Sigmoid colon (tissue), 7 donors: ENCODE data around the gene BIRC7. TPM values are rescaled to one million over a fixed set of nuclear protein-coding genes. Genes with fewer than 3 reads are reported as not detected.
A peak's percentile ranks its signal among the peaks of the same experiment; 100 is the strongest.

ENCODE experiments used
- DNase-seq: peaks from one replicate; pipeline ENCODE4 v3.0.0-alpha.2; 2019
- H3K27ac ChIP-seq, 4 donors: fragments of 200-600 bp; sonication (generic); one replicate each; pipeline ENCODE4 v1.5.1; 2016 to 2019; ENCODE audit warnings: mild to moderate bottlenecking in 1 of 4
- H3K27me3 ChIP-seq, 3 donors: fragments of 200-600 bp; sonication (generic); one replicate each; pipeline ENCODE4 v1.5.1; 2019; ENCODE audit warnings: mild to moderate bottlenecking in 1 of 3
- H3K36me3 ChIP-seq, 4 donors: fragments of 200-600 bp; sonication (generic); one replicate each; pipeline ENCODE4 v1.5.1; 2016 to 2019
- H3K4me1 ChIP-seq, 4 donors: fragments of 200-600 bp; sonication (generic); one replicate each; pipeline ENCODE4 v1.5.1; 2017 to 2019
- H3K4me3 ChIP-seq, 4 donors: fragments of 200-600 bp; sonication (generic); one replicate each; pipeline ENCODE4 v1.5.1; 2017 to 2019; ENCODE audit warnings: mild to moderate bottlenecking in 2 of 4, moderate library complexity in 1 of 4
- H3K9me3 ChIP-seq, 4 donors: fragments of 200-600 bp in 3 of 4; sonication (generic) in 3 of 4; one replicate each; pipeline versions ENCODE4 v1.5.1 to v1.6.1; 2013 to 2019
- EP300 ChIP-seq, 4 donors: sonication (generic); formaldehyde crosslinking; IDR thresholded peaks; one replicate each; pipeline ENCODE4 v1.6.1; 2017; ENCODE audit warnings: antibody characterized with exemption in 4 of 4
- POLR2A ChIP-seq, 2 donors: fragments of 450-650 bp; IDR thresholded peaks; one replicate each; pipeline ENCODE4 v1.6.1; 2016; ENCODE audit warnings: antibody characterized with exemption in 2 of 2, mild to moderate bottlenecking in 2 of 2, moderate library complexity in 2 of 2
- POLR2AphosphoS5 ChIP-seq, 4 donors: sonication (generic); formaldehyde crosslinking; IDR thresholded peaks; one replicate each; pipeline ENCODE4 v1.6.1; 2017; ENCODE audit warnings: antibody characterized with exemption in 4 of 4
- WGBS, 2 donors: extraction: QIAGEN DNeasy Blood & Tissue Kit; methylation state at CpG; one replicate each; pipeline ENCODE4 v1.1.7; 2013; 5-methylcytosine and 5-hydroxymethylcytosine counted together
- intact Hi-C: fragments of 100-400 bp; cut with DNase I; formaldehyde crosslinking; loops from one replicate; pipeline ENCODE4 v1.15.1; 2023
- polyA plus RNA-seq, 3 donors: library from polyadenylated mRNA; stranded (reverse); fragments of 200-250 nt; gene quantifications; one replicate each; pipeline ENCODE4 v1.2.3, GENCODE V29; 2013
- total RNA-seq, 4 donors: library from RNA; depleted of rRNA; stranded (reverse); fragments of >200 nt; gene quantifications; one replicate each; pipeline ENCODE4 v1.1.0, GENCODE V29; 2016
- TF ChIP-seq, protein P1 (sequence below), 4 experiments: fragments of 450-650 bp in 3 of 4; fragments of 200-600 bp in 1 of 4; IDR thresholded peaks; one replicate each; pipeline ENCODE4 v1.5.1; 2016 to 2019; ENCODE audit warnings: antibody characterized with exemption in 4 of 4, mild to moderate bottlenecking in 3 of 4, moderate library complexity in 2 of 4
- donor health status: healthy with polysubstance abuse.
- donor health status: Bipolar disorder and iron deficiency.
- donor health status: healthy.

BIRC7 gene
- total and polyA plus RNA-seq, 7 donors, result 0.15 to 1.2 (median 0.66) TPM; not detected in 3

DNA sequence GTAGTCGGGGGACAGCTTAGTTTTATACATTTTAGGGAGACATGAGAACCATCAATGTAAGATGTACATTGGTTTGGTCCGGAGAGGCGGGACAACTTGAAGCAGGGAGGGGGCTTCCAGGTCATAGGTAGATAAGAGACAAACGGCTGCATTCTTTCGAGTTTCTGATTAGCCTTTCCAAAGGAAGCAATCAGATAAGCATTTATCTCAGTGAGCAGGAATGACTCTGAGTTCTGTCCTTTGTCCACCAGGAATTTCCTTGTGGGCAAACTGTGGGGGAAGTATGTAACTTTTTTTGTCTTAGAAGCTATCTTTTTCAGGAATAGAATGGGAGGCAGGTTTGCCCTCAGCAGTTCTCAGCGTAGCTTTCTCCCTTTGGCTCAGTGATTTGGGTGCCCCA is 21.2 kb upstream of the BIRC7 start:
- Histone ChIP-seq H3K4me1 (peaks cover 0 to 50% (median 48%) of the 10 kb centered on the region in 4 donors), H3K27me3 (no peaks in the 10 kb centered on the region), H3K4me3 (peak overlapping the region in 2 of 4 donors; percentile 94), H3K27ac (no peak overlapping the region), H3K9me3 (no peaks in the 10 kb centered on the region), H3K36me3 (peaks cover 13 to 51% (median 22%) of the 10 kb centered on the region in 4 donors)
- 66 to 81% methylated on average over 6 of the region's 6 CpGs for WGBS, 2 donors
- no peak for TF ChIP-seq POLR2AphosphoS5 (IDR thresholded peaks at IDR 0.05)
- TF ChIP-seq, protein P1, sequence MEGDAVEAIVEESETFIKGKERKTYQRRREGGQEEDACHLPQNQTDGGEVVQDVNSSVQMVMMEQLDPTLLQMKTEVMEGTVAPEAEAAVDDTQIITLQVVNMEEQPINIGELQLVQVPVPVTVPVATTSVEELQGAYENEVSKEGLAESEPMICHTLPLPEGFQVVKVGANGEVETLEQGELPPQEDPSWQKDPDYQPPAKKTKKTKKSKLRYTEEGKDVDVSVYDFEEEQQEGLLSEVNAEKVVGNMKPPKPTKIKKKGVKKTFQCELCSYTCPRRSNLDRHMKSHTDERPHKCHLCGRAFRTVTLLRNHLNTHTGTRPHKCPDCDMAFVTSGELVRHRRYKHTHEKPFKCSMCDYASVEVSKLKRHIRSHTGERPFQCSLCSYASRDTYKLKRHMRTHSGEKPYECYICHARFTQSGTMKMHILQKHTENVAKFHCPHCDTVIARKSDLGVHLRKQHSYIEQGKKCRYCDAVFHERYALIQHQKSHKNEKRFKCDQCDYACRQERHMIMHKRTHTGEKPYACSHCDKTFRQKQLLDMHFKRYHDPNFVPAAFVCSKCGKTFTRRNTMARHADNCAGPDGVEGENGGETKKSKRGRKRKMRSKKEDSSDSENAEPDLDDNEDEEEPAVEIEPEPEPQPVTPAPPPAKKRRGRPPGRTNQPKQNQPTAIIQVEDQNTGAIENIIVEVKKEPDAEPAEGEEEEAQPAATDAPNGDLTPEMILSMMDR (IDR thresholded peaks at IDR 0.05), result no peak
- TF ChIP-seq EP300 (IDR thresholded peaks at IDR 0.05), result no peak
- TF ChIP-seq POLR2A (IDR thresholded peaks at IDR 0.05), result no peak
- intact Hi-C loops, result loop anchor here (10.0 kb wide), 3 partner anchors 260 to 810 kb away; partner anchors contain the start of genes CABLES2, SAMD10 and SLC17A9
- no peak for DNase-seq

DNA sequence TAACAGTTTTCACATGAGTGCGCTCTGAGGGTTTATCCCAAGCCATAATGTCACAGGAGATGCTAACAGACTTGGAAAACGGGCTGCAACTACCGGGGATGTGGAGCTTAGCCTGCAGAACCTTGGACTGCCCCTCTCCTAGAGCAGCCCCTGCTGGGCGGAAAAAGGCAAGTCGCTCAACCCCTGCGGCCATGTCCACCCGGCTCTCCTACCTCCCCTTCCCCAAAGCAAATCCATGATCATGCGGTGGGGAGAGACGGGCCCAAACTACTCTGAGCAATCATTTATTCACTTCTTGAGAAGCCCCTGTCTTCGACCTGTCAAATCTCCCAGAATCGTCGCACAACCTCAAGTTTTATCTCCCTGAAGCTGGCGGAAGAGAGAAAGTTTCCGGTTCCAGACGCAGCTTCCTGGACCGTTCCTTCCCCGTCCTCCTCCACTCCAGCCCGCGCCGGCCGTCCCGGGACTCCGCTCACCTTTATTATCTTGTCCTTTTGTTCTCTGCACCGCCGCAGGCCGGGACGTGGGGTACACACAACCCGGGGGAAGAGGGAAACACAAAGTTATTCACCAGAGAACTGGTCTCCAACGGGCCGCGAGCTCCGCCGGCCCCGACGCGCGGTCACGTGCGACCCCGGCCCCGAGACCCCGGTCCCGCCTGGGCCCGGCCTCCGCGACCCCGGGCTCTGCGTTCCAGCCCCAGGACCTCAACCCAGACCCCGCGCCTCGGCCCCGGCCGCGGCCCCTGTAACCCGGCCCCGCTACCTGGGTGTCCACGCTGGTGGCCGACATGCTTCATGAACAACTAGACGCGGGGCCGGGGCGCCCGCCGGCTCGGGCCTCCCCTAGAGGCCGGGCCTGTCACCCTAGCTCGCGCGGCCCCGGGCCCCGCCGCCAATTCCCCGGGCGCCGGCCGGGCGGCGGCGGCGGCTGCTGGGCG is 20.3 kb upstream of the BIRC7 start:
- DNase-seq, result no peak
- Histone ChIP-seq H3K36me3 (peaks cover 13 to 42% (median 19%) of the 10 kb centered on the region in 4 donors), H3K9me3 (no peaks in the 10 kb centered on the region), H3K27me3 (no peaks in the 10 kb centered on the region), H3K4me3 (peak overlapping the region; percentile 65 to 94 (median 92)), H3K4me1 (peaks cover 0 to 50% (median 48%) of the 10 kb centered on the region in 4 donors), H3K27ac (peak overlapping the region; percentile 78 to 84 (median 82))
- WGBS, 2 donors, result 2 to 3% methylated on average over 81 of the region's 81 CpGs
- no peak for TF ChIP-seq POLR2AphosphoS5 (IDR thresholded peaks at IDR 0.05)
- TF ChIP-seq, protein P1 (IDR thresholded peaks at IDR 0.05), result no peak
- no peak for TF ChIP-seq POLR2A (IDR thresholded peaks at IDR 0.05)
- TF ChIP-seq EP300 (IDR thresholded peaks at IDR 0.05), result no peak
- intact Hi-C loops, result loop anchor here (2.0 to 10.0 kb wide), 6 partner anchors 57 to 811 kb away; partner anchors contain the start of genes ARFGAP1, CABLES2, SAMD10 and SLC17A9

DNA sequence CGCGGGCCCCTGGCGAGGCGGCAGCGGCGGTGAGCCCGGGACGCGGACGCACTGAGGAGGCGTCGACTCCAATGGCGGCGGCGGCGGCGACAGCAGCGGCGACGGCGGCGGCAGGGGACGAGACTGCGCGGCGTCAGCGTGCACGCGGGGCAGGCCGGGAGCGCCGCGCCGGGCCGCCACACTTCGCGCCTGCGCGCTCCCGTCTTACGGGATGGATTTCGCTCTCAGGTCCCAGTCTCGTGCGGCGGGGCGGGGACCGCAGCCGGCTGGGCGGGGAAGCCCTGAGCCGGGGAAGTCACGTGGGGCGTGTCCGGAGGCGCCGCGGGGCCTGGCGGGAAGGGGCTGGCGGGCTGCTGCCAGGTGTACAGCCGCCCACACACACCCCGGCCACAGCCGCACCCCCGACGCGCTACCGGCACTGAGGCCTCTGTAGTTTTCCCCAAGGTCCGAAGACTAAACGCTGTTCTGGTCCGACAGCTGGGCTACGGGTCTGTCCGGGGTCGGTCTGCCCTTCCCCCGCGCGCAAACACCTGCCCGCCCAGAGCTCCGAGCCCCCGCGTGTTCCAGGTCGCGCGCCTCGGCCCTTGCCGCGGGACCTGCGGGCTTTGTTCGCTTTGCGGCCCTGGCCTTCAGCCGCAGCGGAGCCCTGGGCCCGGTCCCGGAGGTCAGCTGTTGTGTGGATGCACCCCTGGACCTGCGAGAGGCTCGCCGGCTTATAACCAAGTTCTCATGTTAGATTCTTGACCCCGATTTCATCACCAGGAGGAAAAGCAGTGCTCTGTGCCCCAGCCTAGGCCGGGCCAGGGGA is 19.5 kb upstream of the BIRC7 start, which contains the start of gene YTHDF1:
Gene YTHDF1 (minus strand): TSS at position 91 of the 808 bp plus-strand sequence. CDS start 239 bp downstream, outside the sequence.
- H3K36me3 ChIP-seq, result peaks cover 13 to 34% (median 18%) of the 10 kb centered on the region in 4 donors
- H3K4me3 ChIP-seq, result peak within 1 kb of the TSS; percentile 65 to 94 (median 92)
- DNase-seq, result peak; percentile 98
- 1% methylated on average over 96 of the region's 96 CpGs for WGBS, 2 donors
- peak; percentile 29 to 85 (median 70) for TF ChIP-seq POLR2AphosphoS5 (IDR thresholded peaks at IDR 0.05)
- TF ChIP-seq, protein P1 (IDR thresholded peaks at IDR 0.05), result no peak
- peak in 1 of 4 donors; percentile 57 for TF ChIP-seq EP300 (IDR thresholded peaks at IDR 0.05)
- TF ChIP-seq POLR2A (IDR thresholded peaks at IDR 0.05), result peak in 1 of 2 donors; percentile 43
- H3K4me1 ChIP-seq, result peaks cover 0 to 49% (median 43%) of the 10 kb centered on the region in 4 donors
- intact Hi-C loops, result loop anchor here (2.0 to 10.0 kb wide), 6 partner anchors 57 to 811 kb away; partner anchors contain the start of genes ARFGAP1, CABLES2, SAMD10 and SLC17A9
- H3K27ac ChIP-seq, result peak within 1 kb of the TSS; percentile 78 to 84 (median 82)
- no peaks in the 10 kb centered on the region for H3K27me3 ChIP-seq
- H3K9me3 ChIP-seq, result no peaks in the 10 kb centered on the region

DNA sequence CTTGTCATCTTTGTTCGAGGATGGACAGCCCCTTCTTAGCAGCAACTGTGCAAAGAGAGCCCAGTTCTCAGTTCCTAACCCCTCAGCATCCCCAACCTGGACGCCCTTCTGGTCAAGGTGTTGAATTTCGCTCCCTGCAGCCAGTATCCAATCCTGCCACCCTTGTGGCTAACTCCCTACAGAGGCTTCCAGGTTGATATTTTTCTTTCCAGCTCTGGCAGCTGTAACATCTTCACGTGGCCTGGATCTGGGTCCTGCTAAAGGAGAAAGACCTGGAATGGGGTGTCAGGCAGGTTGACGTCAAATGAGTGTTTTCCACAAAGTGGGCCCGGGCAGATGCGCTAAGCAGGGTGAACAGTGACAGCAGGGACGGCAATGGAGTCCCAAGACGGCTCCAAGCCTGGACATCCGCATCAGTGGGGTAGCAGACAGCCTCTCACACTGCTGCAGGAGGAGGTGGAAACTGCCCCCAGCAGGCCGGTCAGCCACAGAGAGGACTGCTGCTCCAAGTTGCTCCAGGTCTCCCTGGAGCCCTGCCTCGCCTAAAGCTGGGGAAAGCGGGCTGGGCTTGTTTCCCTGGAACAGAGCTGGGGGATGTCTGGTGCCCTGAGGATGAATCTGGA is 18.7 kb upstream of the BIRC7 start:
- Histone ChIP-seq H3K27ac (peak overlapping the region; percentile 78 to 84 (median 82)), H3K4me3 (peak overlapping the region; percentile 65 to 94 (median 92)), H3K36me3 (peaks cover 13 to 27% (median 15%) of the 10 kb centered on the region in 4 donors), H3K4me1 (peaks cover 0 to 42% (median 36%) of the 10 kb centered on the region in 4 donors), H3K27me3 (no peaks in the 10 kb centered on the region), H3K9me3 (no peaks in the 10 kb centered on the region)
- WGBS, 2 donors, result 82 to 86% methylated on average over 13 of the region's 13 CpGs
- intact Hi-C loops, result loop anchor here (2.0 to 10.0 kb wide), 6 partner anchors 56 to 812 kb away; partner anchors contain the start of genes ARFGAP1, CABLES2, SAMD10 and SLC17A9
- TF ChIP-seq POLR2A (IDR thresholded peaks at IDR 0.05), result no peak
- TF ChIP-seq POLR2AphosphoS5 (IDR thresholded peaks at IDR 0.05), result no peak
- TF ChIP-seq, protein P1 (IDR thresholded peaks at IDR 0.05), result no peak
- no peak for TF ChIP-seq EP300 (IDR thresholded peaks at IDR 0.05)
- no peak for DNase-seq
